SJSA1 (cell line): Measurements from ENCODE around the gene SH3BP1. TPM values are rescaled to one million over a fixed set of nuclear protein-coding genes. Genes with fewer than 3 reads are reported as not detected.

Source experiments
- DNase-seq, 2 experiments: peaks; one replicate each; pipeline ENCODE4 v3.0.0-alpha.2; 2015 to 2020; ENCODE audit warnings: low spot score in 2 of 2, low read depth in 1 of 2
- H3K27ac ChIP-seq: fragments of 250-450 bp; sonication (Bioruptor Pico); 2 replicates; pipeline ENCODE4 v1.5.1; 2020; ENCODE audit warnings: mild to moderate bottlenecking, moderate library complexity
- H3K27me3 ChIP-seq: fragments of 250-450 bp; sonication (Bioruptor Pico); replicated peaks from 2 replicates; pipeline ENCODE4 v1.5.1; 2020; ENCODE audit warnings: mild to moderate bottlenecking, moderate library complexity
- H3K36me3 ChIP-seq: fragments of 250-450 bp; sonication (Bioruptor Pico); 2 replicates; pipeline ENCODE4 v1.5.1; 2020; ENCODE audit warnings: mild to moderate bottlenecking
- H3K4me1 ChIP-seq: fragments of 250-450 bp; sonication (Bioruptor Pico); replicated peaks from 2 replicates; pipeline ENCODE4 v1.6.1; 2021; ENCODE audit warnings: mild to moderate bottlenecking
- H3K4me3 ChIP-seq: fragments of 250-450 bp; sonication (Bioruptor Pico); 2 replicates; pipeline ENCODE4 v1.5.1; 2020; ENCODE audit warnings: mild to moderate bottlenecking
- H3K9me3 ChIP-seq: fragments of 250-450 bp; sonication (Bioruptor Pico); replicated peaks from 2 replicates; pipeline ENCODE4 v1.5.1; 2020; ENCODE audit warnings: mild to moderate bottlenecking
- total RNA-seq: library from RNA; depleted of rRNA; stranded (reverse); fragments of >200 nt; shearing (Covaris generic); gene quantifications from 2 replicates; pipeline ENCODE4 v1.2.3, GENCODE V29; 2014

SH3BP1 gene
- total RNA-seq, 1 experiment from 2014 or later = 13.6 TPM

GRCh38 chr22:37623075-37624016, 16.1 kb upstream of the SH3BP1 start:
- peak; percentile 58 to 77 for DNase-seq
- H3K9me3 ChIP-seq = no peaks in the 10 kb centered on the region
- no peak overlapping the region for H3K27ac ChIP-seq
- H3K36me3 ChIP-seq = peaks cover 48% of the 10 kb centered on the region
- H3K4me1 ChIP-seq = no peaks in the 10 kb centered on the region
- H3K4me3 ChIP-seq = no peak overlapping the region
- no peaks in the 10 kb centered on the region for H3K27me3 ChIP-seq

GRCh38 chr22:37624017-37624365, 15.5 kb upstream of the SH3BP1 start:
- no peaks in the 10 kb centered on the region for H3K4me1 ChIP-seq
- no peak for DNase-seq
- H3K36me3 ChIP-seq = peaks cover 42% of the 10 kb centered on the region
- H3K4me3 ChIP-seq = no peak overlapping the region
- no peaks in the 10 kb centered on the region for H3K9me3 ChIP-seq
- H3K27ac ChIP-seq = no peak overlapping the region
- H3K27me3 ChIP-seq = no peaks in the 10 kb centered on the region

DNA sequence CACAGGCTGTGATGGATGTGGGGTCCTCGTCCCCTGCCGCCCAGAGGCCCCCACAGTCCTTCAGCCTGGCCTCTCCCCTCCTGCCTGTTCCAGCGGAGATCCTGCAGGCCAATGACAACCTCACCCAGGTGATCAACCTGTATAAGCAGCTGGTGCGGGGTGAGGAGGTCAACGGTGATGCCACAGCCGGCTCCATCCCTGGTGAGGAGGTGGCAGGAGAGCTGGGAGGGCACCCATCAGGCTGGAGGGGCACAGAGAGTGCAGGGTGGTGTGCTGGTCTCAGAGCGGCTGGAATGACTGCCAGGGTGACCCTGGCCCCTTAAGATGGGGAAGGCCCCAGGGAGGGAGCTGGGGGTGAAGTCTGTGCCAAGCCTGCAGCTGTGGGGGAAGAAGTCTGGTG, 14.6 kb upstream of the SH3BP1 start:
- Histone ChIP-seq H3K36me3 (peaks cover 41% of the 10 kb centered on the region), H3K9me3 (no peaks in the 10 kb centered on the region), H3K27me3 (no peaks in the 10 kb centered on the region), H3K27ac (no peak overlapping the region), H3K4me1 (no peaks in the 10 kb centered on the region), H3K4me3 (no peak overlapping the region)
- no peak for DNase-seq

- peaks cover 35% of the 10 kb centered on the region for H3K36me3 ChIP-seq
- H3K27ac ChIP-seq = no peak overlapping the region
- H3K4me1 ChIP-seq = no peaks in the 10 kb centered on the region
- no peaks in the 10 kb centered on the region for H3K27me3 ChIP-seq
- H3K9me3 ChIP-seq = no peaks in the 10 kb centered on the region
- H3K4me3 ChIP-seq = no peak overlapping the region
- DNase-seq = no peak
These were observed 13.7 kb upstream of the SH3BP1 start for GRCh38 chr22:37625737-37626136.

DNA sequence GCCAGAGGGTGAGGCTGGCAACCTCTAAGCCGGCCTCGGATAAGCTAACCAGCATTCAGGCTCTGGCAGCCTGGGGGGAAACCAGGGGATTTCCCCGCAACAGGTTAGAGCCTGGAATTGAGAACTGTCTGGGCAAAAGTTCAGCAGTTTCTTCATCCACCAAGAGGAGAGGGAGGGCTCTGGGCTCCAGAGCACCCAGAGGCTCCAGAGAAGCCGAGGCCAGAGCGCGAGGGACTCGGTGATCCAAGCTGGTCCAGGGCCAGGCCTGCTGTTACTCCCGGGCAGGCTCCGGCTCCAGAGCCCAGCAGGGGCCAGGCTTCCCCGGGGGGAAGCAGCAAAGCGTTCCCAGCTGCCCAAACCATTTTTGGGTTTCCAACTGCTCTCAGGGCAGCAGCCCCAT, 13.3 kb upstream of the SH3BP1 start:
- Histone ChIP-seq H3K9me3 (no peaks in the 10 kb centered on the region), H3K27ac (no peak overlapping the region), H3K36me3 (peaks cover 33% of the 10 kb centered on the region), H3K27me3 (no peaks in the 10 kb centered on the region), H3K4me1 (no peaks in the 10 kb centered on the region), H3K4me3 (no peak overlapping the region)
- DNase-seq = no peak

DNA sequence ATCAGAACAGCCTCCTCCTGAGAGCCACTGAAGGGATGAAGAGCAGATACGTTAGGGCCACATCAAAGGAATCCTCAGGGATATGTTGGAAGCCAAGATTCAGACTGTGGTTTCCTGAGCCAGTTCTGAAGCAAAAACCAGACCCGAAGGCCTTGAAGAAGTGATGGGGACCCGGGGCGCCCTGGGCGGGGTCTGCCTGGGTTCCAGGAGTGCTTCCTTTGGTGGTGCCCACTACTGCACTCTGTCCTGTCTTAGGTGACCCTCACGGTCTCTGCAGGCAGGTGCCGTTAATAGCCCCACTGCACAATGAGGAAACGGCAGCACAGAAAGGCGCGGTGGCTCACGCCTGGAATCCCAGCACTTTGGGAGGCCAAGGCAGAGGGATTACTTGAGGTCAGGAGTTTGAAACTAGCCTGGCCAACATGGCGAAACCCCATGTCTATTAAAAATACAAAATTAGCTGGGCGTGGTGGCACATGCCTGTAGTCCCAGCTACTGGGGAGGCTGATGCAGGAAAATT, 12.9 kb upstream of the SH3BP1 start:
- H3K9me3 ChIP-seq = no peaks in the 10 kb centered on the region
- DNase-seq = no peak
- H3K36me3 ChIP-seq = peaks cover 29% of the 10 kb centered on the region
- H3K27ac ChIP-seq = no peak overlapping the region
- H3K27me3 ChIP-seq = no peaks in the 10 kb centered on the region
- H3K4me3 ChIP-seq = no peak overlapping the region
- no peaks in the 10 kb centered on the region for H3K4me1 ChIP-seq

- no peaks in the 10 kb centered on the region for H3K4me1 ChIP-seq
- H3K4me3 ChIP-seq = no peak overlapping the region
- H3K27ac ChIP-seq = no peak overlapping the region
- H3K9me3 ChIP-seq = no peaks in the 10 kb centered on the region
- H3K27me3 ChIP-seq = no peaks in the 10 kb centered on the region
- H3K36me3 ChIP-seq = peaks cover 32% of the 10 kb centered on the region
- DNase-seq = no peak
These were observed 12.3 kb upstream of the SH3BP1 start for GRCh38 chr22:37627121-37627520.

GRCh38 chr22:37627545-37627944, 11.9 kb upstream of the SH3BP1 start:
- no peak for DNase-seq
- H3K36me3 ChIP-seq = peaks cover 34% of the 10 kb centered on the region
- no peaks in the 10 kb centered on the region for H3K4me1 ChIP-seq
- no peaks in the 10 kb centered on the region for H3K9me3 ChIP-seq
- H3K27me3 ChIP-seq = no peaks in the 10 kb centered on the region
- H3K4me3 ChIP-seq = no peak overlapping the region
- H3K27ac ChIP-seq = no peak overlapping the region

DNA sequence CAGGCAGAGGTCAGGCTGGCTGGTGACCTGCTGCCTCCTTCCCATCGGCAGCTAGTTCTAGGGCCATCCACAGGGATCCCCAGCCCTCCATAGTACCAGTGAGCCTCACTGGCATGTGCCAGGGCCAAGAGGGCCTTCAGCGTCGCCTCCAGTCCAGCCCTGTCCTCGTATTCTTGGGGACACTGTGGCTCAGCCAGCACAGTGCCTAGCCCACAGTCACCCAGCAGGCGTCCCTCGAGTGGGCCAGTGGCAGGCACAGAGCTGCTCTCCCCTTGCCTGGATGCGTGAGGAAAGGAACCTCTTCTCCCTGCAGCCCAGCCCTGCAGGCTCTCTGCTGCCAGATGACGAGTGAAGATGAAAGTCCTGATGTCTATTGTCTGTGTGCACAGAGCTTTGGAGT, 10.6 kb upstream of the SH3BP1 start:
- Histone ChIP-seq H3K27ac (no peak overlapping the region), H3K4me1 (peaks cover 11% of the 10 kb centered on the region)
- DNase-seq = no peak

GRCh38 chr22:37629928-37630327, 9.5 kb upstream of the SH3BP1 start:
- Histone ChIP-seq H3K27ac (no peak overlapping the region), H3K36me3 (peaks cover 28% of the 10 kb centered on the region), H3K4me3 (no peak overlapping the region), H3K4me1 (peaks cover 22% of the 10 kb centered on the region), H3K9me3 (no peaks in the 10 kb centered on the region), H3K27me3 (no peaks in the 10 kb centered on the region)
- DNase-seq = no peak

More for the DNA sequence above, 10.6 kb upstream of the SH3BP1 start:
- Histone ChIP-seq H3K27me3 (no peaks in the 10 kb centered on the region), H3K9me3 (no peaks in the 10 kb centered on the region), H3K36me3 (peaks cover 35% of the 10 kb centered on the region), H3K4me3 (no peak overlapping the region)

DNA sequence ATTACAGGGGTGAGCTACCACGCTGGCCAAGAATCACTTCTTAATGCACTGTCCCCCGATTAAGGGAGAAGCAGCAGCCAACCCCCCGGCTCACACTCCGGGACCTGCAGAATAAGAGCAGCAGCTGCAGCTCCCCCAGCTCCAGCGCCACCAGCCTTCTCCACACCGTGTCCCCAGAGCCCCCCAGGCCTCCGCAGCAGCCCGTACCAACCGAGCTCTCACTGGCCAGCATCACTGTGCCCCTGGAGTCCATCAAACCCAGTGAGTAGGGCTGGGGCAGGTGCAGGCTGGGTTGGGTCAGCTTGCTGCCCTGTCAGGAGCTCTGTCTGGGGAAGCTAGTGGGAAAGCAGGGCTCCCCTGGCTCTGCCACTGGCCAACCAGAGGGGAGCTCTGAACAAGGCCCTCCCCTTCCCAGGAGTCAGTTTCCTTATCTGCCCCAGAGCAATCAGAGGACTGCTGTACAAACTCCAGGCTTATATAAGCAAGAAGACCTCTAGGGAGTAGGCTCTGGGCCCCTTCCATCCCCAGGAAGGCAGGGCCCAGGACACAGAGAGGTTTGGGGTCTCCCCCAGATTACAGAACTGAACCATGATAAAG, 8.5 kb upstream of the SH3BP1 start:
- H3K36me3 ChIP-seq = peaks cover 18% of the 10 kb centered on the region
- peaks cover 23% of the 10 kb centered on the region for H3K4me1 ChIP-seq
- no peak overlapping the region for H3K4me3 ChIP-seq
- H3K27ac ChIP-seq = no peak overlapping the region
- H3K9me3 ChIP-seq = no peaks in the 10 kb centered on the region
- no peaks in the 10 kb centered on the region for H3K27me3 ChIP-seq
- DNase-seq = no peak

DNA sequence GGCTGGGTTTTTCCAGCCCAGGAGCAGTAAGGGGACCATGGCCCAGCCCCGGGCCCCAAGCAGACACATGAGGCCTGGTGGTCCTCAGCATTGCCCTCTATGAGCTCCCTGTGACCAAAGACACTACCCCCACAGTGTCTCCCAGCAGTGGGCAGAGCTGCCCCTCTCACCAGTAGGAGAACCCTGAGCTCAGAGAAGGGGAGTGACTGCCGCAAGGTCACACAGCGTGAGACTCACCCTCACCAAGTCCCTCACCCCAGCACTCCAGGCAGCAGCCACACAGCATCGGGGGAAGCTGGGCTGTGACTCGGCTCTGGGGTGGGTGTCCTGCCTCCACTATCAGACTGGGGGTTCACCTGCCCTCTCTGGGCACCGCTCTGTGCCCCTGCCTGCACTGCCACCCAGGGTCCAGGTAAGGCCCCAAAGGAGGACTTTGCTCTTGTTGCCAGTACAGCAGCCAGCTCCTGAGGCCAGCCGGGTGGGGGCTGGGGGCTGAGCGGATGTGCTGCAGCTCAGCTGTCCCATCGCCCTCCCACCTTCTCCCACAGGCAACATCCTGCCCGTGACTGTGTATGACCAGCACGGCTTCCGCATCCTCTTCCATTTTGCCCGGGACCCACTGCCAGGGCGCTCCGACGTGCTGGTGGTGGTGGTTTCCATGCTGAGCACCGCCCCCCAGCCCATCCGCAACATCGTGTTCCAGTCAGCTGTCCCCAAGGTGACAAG, 7.9 kb upstream of the SH3BP1 start:
- H3K4me3 ChIP-seq = no peak overlapping the region
- H3K27me3 ChIP-seq = no peaks in the 10 kb centered on the region
- DNase-seq = no peak
- no peaks in the 10 kb centered on the region for H3K9me3 ChIP-seq
- peaks cover 25% of the 10 kb centered on the region for H3K4me1 ChIP-seq
- H3K27ac ChIP-seq = no peak overlapping the region
- H3K36me3 ChIP-seq = peaks cover 17% of the 10 kb centered on the region

GRCh38 chr22:37632174-37633088, 7.0 kb upstream of the SH3BP1 start:
- peak overlapping the region; percentile 62; the same call in 1 of the 2 replicates for H3K27ac ChIP-seq
- no peaks in the 10 kb centered on the region for H3K9me3 ChIP-seq

More at GRCh38 chr22:37632174-37633088, 7.0 kb upstream of the SH3BP1 start:
- Histone ChIP-seq H3K4me3 (no peak overlapping the region), H3K36me3 (peaks cover 17% of the 10 kb centered on the region), H3K4me1 (peaks cover 28% of the 10 kb centered on the region), H3K27me3 (no peaks in the 10 kb centered on the region)
- no peak for DNase-seq
